ENCODE results near the gene FADS3. TPM values are rescaled to one million over a fixed set of nuclear protein-coding genes. Genes with fewer than 3 reads are reported as not detected.

Gene FADS3
- total RNA-seq, 2 donors from 2014 or later, result 8.8 to 11.4 TPM

DNA sequence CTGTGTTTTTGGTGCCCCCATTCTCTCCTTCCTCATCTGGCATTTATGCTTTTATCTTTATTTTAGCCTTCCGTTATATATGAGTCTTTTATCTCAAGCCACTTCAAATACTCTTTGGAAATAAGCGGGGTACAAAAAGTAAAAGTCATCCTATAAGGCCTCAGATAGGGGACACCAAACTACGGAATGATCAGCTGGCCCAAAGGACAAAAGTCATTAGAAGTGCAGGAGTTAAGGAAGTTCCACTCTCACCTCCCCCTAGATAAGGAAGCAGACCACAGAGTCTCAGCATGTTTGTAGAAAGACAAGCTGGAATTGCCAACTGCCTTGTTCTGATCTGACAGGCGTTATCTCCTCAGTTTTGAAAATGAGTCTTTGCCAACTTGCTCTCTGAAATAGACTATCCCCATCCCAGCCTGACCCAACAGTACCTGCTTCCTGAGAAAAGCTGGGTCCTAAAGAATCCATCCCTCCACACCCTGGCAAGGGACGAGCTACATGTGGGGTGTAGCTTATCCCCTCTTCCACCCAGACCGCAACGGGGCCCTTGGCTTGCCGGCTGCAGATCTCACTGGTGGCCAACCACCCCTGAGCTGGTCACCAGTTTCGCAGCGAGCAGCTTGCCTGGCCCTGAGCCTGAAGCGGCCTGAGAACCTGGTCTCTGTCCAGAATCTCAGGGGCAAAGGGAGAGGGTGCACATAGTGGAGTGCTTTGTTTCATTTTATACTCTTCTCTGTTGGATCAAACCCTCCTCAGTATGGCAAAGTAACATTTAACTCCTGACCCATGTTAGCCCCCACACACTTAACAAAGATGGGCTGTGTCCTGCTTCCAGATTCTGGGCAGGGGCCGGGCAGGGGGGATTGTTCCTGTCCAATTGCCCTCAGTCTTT lies 49.5 kb downstream of the FADS3 start:
- Mint-ChIP-seq H3K36me3 (peaks cover 0 to 10% of the 10 kb centered on the region in 2 donors), H3K27ac (no peak overlapping the region), H3K9me3 (no peaks in the 10 kb centered on the region)
- ATAC-seq, result no peak
- DNase-seq (ENCODE audit: low spot score in 2 of 2), result no peak

DNA sequence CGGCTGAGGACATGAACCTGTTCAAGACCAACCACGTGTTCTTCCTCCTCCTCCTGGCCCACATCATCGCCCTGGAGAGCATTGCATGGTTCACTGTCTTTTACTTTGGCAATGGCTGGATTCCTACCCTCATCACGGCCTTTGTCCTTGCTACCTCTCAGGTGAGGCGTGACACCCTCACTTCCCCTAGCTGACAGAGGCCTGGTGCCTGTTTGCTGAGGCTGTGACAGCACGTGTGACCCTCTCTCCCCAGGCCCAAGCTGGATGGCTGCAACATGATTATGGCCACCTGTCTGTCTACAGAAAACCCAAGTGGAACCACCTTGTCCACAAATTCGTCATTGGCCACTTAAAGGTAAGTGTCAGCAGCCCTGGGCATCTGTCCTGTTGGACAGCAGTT lies 51.0 kb downstream of the FADS3 start:
- no peaks in the 10 kb centered on the region for H3K9me3 Mint-ChIP-seq
- DNase-seq (ENCODE audit: low spot score in 2 of 2) (no peak), ATAC-seq (no peak)
- H3K27ac Mint-ChIP-seq, result no peak overlapping the region
- H3K36me3 Mint-ChIP-seq, result peaks cover 0 to 10% of the 10 kb centered on the region in 2 donors

DNA sequence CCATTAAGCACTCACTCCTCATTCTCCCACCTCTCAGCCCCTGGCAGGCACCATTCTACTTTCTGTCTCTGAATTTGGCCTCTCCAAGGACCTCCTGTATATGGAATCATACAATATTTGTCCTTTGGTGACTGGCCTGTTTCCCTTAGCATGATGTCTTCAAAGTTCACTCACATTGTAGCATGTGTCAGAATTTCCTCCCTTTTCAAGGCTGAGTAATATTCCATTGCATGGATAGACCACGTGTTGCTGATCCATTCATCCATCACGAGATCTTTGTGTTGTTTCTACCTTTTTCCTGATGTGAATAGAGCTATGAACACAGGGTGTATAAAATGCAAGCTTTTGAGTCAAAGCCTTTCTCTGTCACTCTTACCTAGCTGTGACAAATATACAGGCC lies 51.6 kb downstream of the FADS3 start:
- Mint-ChIP-seq H3K36me3 (peaks cover 0 to 10% of the 10 kb centered on the region in 2 donors), H3K27ac (no peak overlapping the region), H3K9me3 (no peaks in the 10 kb centered on the region)
- ATAC-seq, result peak in 1 of 2 donors; percentile 70
- no peak for DNase-seq (ENCODE audit: low spot score in 2 of 2)

DNA sequence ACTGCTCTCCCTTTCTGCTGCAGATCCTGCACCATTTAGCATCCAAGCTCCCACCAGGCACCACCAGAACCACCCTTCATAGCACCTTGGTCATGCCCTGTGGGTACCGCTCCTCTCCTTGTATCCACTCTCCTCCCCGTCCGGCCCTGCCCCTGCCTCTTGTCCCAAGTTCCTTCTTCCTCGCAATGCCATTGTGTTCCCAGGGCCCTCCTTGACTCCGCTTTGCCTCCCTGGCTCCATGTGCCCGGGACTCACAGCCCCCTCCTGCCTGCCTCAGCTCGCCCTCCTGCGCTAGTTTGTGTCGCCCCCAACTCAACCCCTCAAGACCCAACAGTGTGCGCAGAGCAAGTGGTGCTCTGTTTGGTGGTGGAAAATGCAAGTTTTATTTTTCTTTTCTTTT lies 52.4 kb downstream of the FADS3 start:
- H3K9me3 Mint-ChIP-seq, result peaks cover 0 to 2% of the 10 kb centered on the region in 2 donors
- H3K27ac Mint-ChIP-seq, result peak overlapping the region in 1 of 2 donors; percentile 39
- DNase-seq (ENCODE audit: low spot score in 2 of 2), result no peak
- peaks cover 0 to 13% of the 10 kb centered on the region in 2 donors for H3K36me3 Mint-ChIP-seq
- ATAC-seq, result no peak

DNA sequence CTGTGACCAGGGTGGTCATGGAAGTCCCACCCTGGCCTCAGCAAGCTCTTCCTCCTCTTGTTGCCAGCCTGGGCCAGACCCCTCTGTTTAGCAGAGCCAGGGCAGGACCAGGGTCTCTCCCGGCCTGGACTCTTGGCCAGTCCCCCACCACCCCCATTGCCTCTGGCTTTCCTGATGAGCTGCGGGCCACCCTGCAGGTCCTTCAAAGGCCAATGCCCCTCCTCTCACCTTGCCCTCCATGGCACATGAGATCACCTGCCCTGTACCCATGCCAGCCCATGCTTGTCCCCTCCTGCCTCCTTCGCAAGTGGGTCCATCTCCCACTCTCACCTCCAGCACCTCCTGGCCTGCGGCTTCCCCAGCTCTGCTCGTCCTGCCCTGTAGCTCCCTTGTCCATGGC lies 52.8 kb downstream of the FADS3 start:
- H3K27ac Mint-ChIP-seq, result no peak overlapping the region
- H3K9me3 Mint-ChIP-seq, result peaks cover 0 to 6% of the 10 kb centered on the region in 2 donors
- DNase-seq (ENCODE audit: low spot score in 2 of 2), result no peak
- H3K36me3 Mint-ChIP-seq, result peaks cover 0 to 18% of the 10 kb centered on the region in 2 donors
- no peak for ATAC-seq

DNA sequence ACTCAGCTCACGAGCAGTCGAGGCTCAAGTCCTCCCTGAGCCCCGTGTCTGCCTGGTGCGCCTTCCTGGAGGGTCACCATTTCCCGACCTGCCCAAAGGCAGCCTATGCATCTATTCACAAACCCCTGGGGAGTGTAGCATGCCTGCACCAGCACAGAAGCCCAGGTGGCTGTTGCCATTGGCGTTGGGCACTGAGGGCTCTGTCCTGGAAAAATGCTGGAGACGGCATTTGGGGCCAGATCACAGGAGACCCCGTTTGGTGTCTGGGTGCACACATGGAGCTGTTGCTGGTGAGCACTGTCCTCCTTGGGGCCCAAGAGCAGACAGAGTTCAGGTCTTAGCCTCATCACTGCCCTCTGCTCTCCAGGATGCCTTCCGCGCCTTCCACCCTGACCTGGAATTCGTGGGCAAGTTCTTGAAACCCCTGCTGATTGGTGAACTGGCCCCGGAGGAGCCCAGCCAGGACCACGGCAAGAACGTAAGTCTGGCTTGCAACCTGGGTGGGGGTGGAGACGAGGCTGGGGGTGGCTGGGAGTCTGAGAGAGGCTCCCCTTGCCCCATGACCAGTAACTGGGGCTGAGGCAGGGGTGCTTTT lies 53.8 kb downstream of the FADS3 start:
- ATAC-seq (no peak), DNase-seq (ENCODE audit: low spot score in 2 of 2) (no peak)
- Mint-ChIP-seq H3K9me3 (peaks cover 0 to 7% of the 10 kb centered on the region in 2 donors), H3K27ac (no peak overlapping the region), H3K36me3 (peaks cover 0 to 20% of the 10 kb centered on the region in 2 donors)

DNA sequence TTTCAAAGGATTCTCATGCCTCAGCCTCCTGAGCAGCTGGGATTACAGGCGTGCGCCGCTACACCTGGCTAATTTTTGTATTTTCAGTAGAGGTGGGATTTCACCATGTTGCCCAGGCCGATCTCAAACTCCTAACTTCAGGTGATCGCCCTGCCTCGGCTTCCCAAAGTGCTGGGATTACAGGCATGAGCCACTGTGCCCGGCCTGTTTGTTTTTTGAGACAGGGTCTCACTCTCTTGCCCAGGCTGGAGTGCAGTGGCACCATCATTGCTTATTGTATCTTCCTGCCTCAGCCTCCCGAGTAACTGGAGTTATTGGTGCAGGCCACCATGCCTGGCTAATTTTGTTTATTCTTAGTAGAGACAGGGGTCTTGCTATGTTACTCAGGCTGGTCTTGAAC lies 55.2 kb downstream of the FADS3 start:
- Mint-ChIP-seq H3K27ac (peak overlapping the region in 1 of 2 donors; percentile 68), H3K9me3 (peaks cover 0 to 7% of the 10 kb centered on the region in 2 donors), H3K36me3 (peaks cover 0 to 14% of the 10 kb centered on the region in 2 donors)

DNA sequence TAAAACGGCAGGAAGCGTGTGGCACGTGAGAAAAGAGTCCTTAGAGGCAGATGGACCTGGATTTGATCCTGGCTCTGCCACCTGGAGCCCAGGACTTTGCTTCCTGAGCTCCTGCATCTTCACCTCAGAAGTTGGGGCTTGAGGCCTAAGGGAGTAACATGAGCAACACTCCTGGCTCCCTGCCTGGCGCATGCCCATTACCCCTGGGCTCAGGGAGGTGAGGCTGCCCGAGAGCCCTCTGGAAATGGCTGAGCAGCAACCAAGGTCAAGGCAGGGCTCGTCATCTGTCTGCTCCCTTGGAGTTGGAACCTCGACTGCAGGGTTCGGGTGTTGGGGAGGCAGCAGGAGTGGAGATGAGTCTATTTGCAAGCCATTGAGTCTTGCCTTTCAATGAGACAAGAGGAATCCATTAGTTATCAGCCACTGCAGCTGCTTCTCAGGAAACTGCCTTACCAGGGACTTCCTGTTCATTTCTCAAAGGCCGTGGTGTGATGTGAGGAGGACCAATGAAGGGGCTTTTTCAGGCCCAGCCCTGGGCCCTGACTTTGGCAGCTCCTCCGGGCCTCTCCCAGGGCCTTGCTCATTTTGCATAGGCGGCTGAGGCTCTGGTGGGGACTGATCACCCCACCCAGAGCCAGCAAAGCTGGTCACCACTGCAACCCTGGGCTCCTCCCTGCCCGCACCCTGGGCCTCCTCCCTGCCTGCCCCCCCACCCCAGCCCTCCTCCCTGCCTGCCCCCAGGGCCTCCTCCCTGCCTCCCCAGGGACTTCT lies 56.9 kb downstream of the FADS3 start:
- DNase-seq (ENCODE audit: low spot score in 2 of 2), result peak; percentile 40 to 66
- Mint-ChIP-seq H3K9me3 (peaks cover 0 to 7% of the 10 kb centered on the region in 2 donors), H3K36me3 (peaks cover 4 to 10% of the 10 kb centered on the region in 2 donors), H3K27ac (peak overlapping the region; percentile 56 to 91)
- peak; percentile 94 to 96 for ATAC-seq

More for the DNA sequence above, 55.2 kb downstream of the FADS3 start:
- no peak for DNase-seq (ENCODE audit: low spot score in 2 of 2)
- no peak for ATAC-seq

DNA sequence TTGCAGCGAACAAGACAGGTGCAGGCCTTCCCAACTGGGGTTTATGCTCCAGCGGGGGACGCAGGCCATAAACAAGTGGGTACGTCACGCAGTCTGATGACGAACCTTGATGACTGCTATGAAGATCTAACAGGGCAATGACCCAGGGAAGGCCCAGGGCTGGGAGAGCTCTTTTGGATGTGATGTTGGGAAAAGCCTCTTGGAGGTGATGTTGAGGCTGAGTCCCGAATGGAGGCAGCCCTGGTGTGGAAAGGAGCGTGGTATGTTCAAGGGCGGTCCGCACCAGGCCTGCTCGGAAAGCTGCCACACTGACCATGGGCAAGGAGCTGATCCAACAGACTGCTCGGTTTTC lies 57.4 kb downstream of the FADS3 start:
- peak overlapping the region; percentile 56 to 91 for H3K27ac Mint-ChIP-seq
- ATAC-seq (no peak), DNase-seq (ENCODE audit: low spot score in 2 of 2) (no peak)
- peaks cover 0 to 7% of the 10 kb centered on the region in 2 donors for H3K9me3 Mint-ChIP-seq
- H3K36me3 Mint-ChIP-seq, result peaks cover 4 to 10% of the 10 kb centered on the region in 2 donors

DNA sequence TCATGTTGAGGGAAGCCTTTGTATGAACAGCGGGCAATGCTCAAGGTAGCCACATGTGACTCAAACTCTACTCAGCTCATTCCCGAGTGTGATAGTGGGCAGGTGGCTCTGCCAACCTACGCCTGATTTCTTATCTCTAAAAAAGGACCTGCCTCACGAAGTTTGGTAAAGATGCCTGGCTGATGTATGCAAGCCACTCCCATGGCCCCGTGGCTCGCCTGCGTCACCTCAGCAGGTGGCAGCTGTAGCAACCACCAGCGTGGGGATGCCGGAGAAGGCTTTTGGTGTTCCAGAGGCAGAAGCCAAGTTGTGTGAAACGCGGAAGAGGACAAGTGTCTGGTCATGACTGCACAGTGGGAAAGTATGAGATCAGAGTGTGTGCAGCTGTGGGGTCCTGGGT lies 57.9 kb downstream of the FADS3 start:
- H3K27ac Mint-ChIP-seq, result peak overlapping the region; percentile 56 to 91
- DNase-seq (ENCODE audit: low spot score in 2 of 2), result no peak
- peak in 1 of 2 donors; percentile 17 for ATAC-seq

DNA sequence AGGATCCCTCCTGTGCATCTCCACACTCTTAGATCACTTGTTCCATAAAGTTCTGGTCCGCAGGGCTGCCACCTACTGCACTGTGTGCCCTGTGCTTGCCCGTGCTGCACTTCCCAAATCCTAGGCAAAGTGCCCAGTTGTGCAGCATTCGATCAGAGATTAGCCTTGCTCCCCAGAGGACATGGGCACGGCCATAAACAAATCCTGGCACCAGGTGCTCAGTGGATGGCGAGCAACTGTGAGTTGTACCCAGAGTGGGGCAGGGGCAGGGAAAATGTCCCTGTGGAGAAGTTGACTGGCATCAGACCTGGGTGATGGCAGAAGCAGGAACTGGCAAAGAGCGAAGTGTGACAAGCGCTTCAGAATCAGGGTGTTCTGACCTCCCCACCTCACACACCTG lies 58.6 kb downstream of the FADS3 start:
- peaks cover 0 to 7% of the 10 kb centered on the region in 2 donors for H3K9me3 Mint-ChIP-seq

More for the DNA sequence above, 57.9 kb downstream of the FADS3 start:
- H3K9me3 Mint-ChIP-seq, result peaks cover 0 to 7% of the 10 kb centered on the region in 2 donors
- H3K36me3 Mint-ChIP-seq, result peaks cover 5 to 10% of the 10 kb centered on the region in 2 donors

DNA sequence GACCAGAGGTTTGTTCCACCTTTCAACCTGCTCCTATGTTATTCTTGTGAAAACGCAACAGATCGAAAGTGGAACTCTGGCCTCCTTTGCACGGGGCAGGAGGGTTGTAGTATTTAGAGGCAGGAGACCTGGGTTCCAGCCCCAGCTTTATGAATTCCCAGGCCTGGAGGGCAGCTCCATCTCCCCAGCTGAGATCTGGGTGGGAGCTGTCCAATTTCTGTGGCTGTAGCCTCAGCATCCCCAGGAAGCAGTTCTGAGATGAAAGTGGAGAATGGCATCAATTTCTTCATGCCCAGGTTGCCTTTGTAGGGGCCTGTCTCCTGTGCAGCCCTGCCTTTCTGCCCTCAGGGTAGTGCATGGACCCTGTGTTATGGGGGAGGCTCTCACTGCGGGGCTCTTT lies 59.1 kb downstream of the FADS3 start:
- Mint-ChIP-seq H3K27ac (no peak overlapping the region), H3K36me3 (peaks cover 9 to 10% of the 10 kb centered on the region in 2 donors), H3K9me3 (peaks cover 0 to 7% of the 10 kb centered on the region in 2 donors)
- ATAC-seq (no peak), DNase-seq (ENCODE audit: low spot score in 2 of 2) (no peak)

More for the DNA sequence above, 58.6 kb downstream of the FADS3 start:
- DNase-seq (ENCODE audit: low spot score in 2 of 2) (no peak), ATAC-seq (no peak)
- H3K27ac Mint-ChIP-seq, result no peak overlapping the region
- peaks cover 9 to 10% of the 10 kb centered on the region in 2 donors for H3K36me3 Mint-ChIP-seq

DNA sequence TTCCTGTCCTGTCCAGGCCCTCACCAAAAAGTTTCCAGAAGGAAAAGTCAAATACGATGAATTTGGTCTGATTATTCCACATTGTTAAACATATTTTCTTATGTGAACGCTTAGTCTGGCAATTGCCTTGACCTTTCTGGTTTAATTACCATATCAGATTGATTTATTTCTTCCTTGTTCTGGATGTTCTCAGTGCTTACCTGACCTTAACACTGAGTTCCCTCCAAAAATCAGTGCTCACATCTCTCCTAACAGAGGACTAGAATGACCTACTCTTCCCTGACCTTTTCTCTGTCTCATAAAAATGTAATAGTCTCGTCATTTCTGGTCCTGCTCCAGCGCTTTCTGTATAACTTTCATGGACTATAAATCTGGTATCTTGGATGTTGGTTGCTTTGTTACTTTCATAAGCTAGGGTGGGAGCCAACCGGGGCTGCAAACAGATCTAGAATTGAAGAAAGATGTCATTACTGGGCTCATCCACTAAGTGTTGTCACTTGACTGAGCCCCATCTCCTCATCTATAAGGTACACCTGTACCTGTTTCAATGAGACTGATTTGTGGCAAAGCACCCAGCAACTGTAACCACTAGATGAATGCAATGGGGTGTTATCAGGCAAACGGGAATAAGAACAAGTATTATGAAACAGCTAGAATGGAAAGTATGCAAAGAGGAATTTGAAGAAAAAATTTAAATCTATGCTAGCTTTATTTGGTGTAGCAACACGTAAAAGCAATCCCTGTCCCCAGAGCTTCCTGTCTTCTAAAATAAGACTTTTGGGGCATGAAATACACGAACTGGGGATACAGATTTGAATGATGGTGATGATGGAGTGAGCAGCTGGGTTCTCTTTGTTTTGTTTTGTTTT lies 60.9 kb downstream of the FADS3 start:
- peaks cover 0 to 7% of the 10 kb centered on the region in 2 donors for H3K9me3 Mint-ChIP-seq
- DNase-seq (ENCODE audit: low spot score in 2 of 2) (no peak), ATAC-seq (no peak)
- H3K27ac Mint-ChIP-seq, result no peak overlapping the region
- H3K36me3 Mint-ChIP-seq, result peaks cover 9 to 10% of the 10 kb centered on the region in 2 donors

DNA sequence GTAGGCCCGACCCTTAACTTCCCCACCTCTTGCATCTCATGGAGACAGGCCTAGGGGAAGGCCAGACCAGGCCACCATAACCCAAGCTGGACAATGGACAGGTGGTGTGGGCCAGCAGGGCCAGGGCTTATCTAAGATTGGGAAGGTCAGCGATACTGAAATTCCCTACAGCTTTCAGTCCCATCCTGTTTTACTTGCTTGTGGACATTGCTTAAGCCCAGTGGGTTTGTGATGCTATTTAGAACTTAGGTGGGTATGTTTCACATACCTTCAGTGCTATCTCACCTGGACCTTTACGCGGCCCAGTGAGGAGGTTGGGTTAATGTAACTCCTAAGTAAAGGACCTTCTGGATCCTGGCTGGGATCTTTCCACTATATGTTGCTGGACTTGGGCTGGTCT lies 61.5 kb downstream of the FADS3 start:
- peaks cover 9 to 10% of the 10 kb centered on the region in 2 donors for H3K36me3 Mint-ChIP-seq
- ATAC-seq, result no peak
- H3K9me3 Mint-ChIP-seq, result peaks cover 0 to 7% of the 10 kb centered on the region in 2 donors

DNA sequence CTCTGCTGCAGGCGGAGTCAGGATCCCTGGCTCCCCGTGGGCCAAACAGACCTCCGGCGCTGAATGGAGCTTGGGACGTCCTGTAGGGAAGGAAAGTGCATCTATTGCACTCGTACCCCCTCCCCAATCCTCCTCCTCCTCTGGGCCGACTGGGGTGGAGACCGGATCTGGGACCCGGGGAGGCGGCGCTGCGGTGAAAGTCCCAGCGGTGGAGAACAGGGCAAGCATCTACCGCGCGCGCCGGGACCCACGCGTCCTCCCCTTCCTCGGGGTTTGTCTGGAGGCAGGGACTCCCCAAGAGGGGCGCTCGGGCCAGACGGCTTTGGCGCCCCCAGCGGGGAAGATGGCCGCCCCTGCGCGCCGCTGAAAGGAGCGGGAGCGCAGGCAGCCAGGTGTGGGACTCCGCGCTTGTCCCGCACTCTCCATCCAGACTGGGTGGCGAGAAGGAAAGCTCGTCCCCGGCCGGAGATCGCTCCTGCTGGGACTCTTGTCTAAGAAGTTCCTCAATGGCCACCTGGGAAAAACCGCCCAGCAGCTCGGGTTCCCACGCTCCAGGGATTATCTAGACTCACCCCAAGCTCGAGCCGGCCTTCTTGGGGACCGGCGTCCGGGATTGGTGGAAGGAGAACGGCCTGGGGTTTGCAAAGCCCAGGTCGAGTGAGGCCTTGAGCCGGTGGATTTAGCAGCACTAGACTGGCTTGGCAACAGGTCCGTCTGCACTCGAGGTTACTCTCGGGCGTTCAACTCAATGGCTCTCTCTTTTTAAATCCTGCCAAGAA lies 62.5 kb downstream of the FADS3 start:
- ATAC-seq (peak; percentile 46 to 58), DNase-seq (ENCODE audit: low spot score in 2 of 2) (peak in 1 of 2 donors; percentile 58)
- H3K27ac Mint-ChIP-seq, result peak overlapping the region in 1 of 2 donors; percentile 77
- peaks cover 5 to 9% of the 10 kb centered on the region in 2 donors for H3K36me3 Mint-ChIP-seq
- peaks cover 0 to 5% of the 10 kb centered on the region in 2 donors for H3K9me3 Mint-ChIP-seq

More for the DNA sequence above, 61.5 kb downstream of the FADS3 start:
- no peak overlapping the region for H3K27ac Mint-ChIP-seq
- DNase-seq (ENCODE audit: low spot score in 2 of 2), result no peak
